Mononuclear cell (primary cell): ENCODE results near the gene HRG. TPM values are rescaled to one million over a fixed set of nuclear protein-coding genes. Genes with fewer than 3 reads are reported as not detected.
"Not testable (repeated sequence)": the region's sequence is repeated elsewhere in the genome, so short reads cannot be mapped to it uniquely, and the experiment has no call there.

Experiments used
- H3K27me3 ChIP-seq: 2 replicates; pipeline ENCODE4 v1.6.0; 2011; ENCODE audit warnings: low read length, control low read depth; ENCODE audit not compliant: insufficient read depth
- H3K4me1 ChIP-seq: 2 replicates; pipeline ENCODE4 v1.5.1; 2011; ENCODE audit warnings: mild to moderate bottlenecking, low read length, control low read depth; ENCODE audit not compliant: insufficient read depth
- H3K4me3 ChIP-seq: 2 replicates; pipeline ENCODE4 v1.5.1; 2011; ENCODE audit warnings: mild to moderate bottlenecking, low read length, moderate library complexity
- H3K9me3 ChIP-seq: 2 replicates; pipeline ENCODE4 v1.5.1; 2011; ENCODE audit warnings: low read depth, mild to moderate bottlenecking, control low read depth, low read length
- total RNA-seq: library from RNA; depleted of rRNA; stranded (reverse); fragments of >200 nt; gene quantifications from one replicate; pipeline ENCODE4 v1.2.3, GENCODE V29; 2012

HRG gene
- total RNA-seq, 1 donor: not detected

DNA sequence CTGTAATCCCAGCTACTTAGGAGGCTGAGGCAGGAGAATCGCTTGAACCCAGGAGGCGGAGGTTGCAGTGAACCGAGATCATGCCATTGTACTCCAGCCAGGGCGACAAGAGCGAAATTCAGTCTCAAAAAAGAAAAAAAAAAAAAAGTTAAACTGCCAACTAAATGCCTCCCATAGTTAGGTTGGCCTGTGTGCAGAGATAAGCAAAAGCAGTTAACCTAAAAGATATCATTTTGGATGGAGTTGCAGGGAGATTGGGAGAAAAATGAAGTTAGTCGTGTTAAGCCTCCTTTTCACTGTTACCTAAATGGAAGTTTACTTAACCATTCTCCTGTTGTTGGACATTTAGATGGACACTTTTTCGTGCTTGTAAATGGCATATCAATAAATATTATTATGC is 37.1 kb upstream of the HRG start:
- Histone ChIP-seq H3K9me3 (no peaks in the 10 kb centered on the region), H3K4me1 (no peaks in the 10 kb centered on the region), H3K4me3 (no peak overlapping the region), H3K27me3 (peaks cover 4% of the 10 kb centered on the region)

DNA sequence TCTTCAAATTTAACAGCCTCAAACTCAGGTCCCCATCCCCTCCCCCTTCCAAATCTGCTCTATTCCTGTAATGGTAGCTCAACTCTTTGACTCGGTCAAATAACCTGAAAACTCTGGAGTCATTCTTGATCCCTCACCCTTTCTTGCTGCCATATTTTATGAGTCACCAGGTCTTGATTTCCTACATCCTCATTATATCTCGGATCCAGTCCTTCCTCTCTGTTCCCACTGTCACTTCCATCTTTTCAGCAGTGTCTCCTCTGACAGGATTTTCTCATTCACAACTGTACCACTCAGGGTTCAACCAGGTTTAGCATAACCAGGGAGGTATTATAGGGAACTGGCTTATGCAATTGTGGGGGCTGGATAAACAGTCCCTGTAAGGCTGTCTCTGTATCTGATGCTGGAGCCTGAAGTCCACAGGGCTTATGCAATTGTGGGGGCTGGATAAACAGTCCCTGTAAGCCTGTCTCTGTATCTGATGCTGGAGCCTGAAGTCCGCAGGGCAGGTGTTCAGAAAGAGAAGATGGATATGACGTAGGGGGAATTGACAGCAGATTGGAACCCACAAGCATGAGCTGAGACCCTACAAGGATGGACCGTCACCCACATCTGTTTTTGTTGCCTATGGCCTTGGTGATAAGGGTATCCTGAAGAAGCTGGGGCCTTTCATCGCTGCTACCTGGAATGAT is 34.7 kb upstream of the HRG start:
- no peak overlapping the region for H3K4me3 ChIP-seq
- no peaks in the 10 kb centered on the region for H3K9me3 ChIP-seq
- H3K4me1 ChIP-seq: no peaks in the 10 kb centered on the region
- H3K27me3 ChIP-seq: peaks cover 4% of the 10 kb centered on the region

DNA sequence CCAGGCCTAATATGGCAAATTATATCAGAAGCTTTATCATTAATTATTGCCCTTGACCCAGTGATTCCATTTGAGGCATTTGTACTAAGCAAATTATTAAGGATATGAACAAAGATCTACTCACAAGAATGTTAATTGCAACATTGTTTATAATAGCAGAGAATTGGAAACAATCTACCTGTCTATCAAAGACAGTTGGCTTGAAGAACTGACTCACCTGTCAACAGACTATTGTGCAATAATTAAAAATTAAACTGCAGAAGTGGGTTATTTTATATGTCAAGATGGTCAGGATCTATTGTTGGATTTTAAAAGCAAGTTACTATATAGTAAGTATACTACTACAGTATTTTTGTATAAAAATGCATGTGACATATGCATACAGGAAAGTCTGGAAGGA is 32.3 kb upstream of the HRG start:
- Histone ChIP-seq H3K4me3 (no peak overlapping the region), H3K4me1 (no peaks in the 10 kb centered on the region), H3K27me3 (peaks cover 3% of the 10 kb centered on the region), H3K9me3 (no peaks in the 10 kb centered on the region)

DNA sequence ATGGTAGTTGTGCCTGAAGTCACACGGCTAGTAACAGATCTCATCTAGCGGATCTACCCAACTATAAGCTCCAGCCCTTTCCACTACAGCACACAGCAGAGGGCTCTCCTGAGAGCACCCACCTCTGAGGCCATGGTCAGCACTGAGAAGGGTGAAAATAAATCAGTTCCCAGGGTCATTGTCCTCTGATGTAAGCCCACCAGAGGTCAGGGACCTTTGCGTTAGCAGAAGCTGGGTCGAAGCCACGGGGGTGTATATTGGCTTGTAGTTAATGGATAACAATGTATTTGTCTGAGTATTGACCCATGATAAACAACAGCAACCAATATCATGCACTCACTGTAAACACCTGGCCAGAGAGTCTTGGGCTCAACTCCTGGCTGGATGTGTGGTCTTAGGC is 31.6 kb upstream of the HRG start:
- not testable (repeated sequence) for H3K4me1 ChIP-seq, H3K9me3 ChIP-seq, H3K27me3 ChIP-seq

DNA sequence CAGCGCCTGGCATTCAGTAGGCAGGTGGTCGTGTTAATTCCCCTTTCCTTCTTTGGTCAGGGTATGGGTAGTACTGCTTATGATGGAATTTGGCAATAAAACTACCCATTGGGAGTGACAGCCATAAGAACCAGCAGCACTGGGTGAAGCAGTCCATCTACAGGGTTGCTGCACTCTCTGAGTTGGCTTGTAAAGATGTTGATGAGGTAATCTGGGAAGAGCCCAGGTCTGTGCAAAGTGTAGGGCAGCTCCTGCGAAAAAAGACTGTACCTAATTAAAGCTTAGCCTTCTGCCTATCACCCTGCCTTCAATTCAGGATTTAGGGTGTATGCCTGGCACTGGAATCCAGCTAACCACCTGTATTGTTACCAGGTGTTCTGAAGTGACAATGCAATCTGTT is 30.3 kb upstream of the HRG start:
- no peaks in the 10 kb centered on the region for H3K4me1 ChIP-seq
- no peaks in the 10 kb centered on the region for H3K9me3 ChIP-seq
- H3K27me3 ChIP-seq: peaks cover 3% of the 10 kb centered on the region
- no peak overlapping the region for H3K4me3 ChIP-seq

More for the DNA sequence above, 31.6 kb upstream of the HRG start:
- H3K4me3 ChIP-seq: not testable (repeated sequence)

DNA sequence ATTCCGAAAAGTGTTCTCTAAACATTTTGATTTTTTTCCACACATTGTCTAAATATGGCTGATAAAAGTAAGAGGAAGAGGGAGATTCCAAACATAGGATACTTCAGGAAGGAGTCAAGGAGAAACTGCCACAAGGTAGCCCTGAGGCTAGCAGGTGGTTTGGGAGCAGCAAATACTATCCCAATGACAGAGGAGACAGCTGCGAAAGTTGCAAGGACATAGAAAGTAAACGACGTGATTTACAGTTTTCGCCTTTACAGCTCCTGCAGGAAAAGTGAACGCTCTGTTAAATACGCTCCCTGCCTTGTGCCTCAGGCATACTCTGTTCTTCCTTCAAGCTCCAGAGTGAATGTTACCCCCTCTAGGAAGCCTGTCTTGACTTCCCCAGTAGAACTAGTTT is 29.3 kb upstream of the HRG start:
- Histone ChIP-seq H3K4me3 (no peak overlapping the region), H3K27me3 (peaks cover 6% of the 10 kb centered on the region), H3K9me3 (no peaks in the 10 kb centered on the region), H3K4me1 (no peaks in the 10 kb centered on the region)

DNA sequence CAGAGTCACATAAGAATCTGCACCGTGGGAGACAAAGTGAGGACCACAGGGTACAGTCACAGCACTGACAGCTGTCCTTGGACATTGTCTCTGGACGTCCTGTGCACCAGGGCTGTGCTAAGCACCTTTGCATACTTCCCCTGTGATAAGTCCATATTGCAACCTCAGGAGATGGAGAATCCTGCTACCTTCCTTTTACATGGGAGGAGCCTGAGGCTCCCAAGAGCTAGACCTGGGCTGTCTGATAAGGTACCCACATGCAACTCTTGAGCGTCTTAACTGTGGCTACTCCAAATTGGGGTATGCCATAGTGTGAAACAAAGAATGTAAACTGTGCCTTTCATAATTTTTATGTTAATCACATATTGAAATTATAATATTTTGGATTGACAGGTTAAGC is 28.1 kb upstream of the HRG start:
- H3K4me3 ChIP-seq: no peak overlapping the region
- H3K4me1 ChIP-seq: no peaks in the 10 kb centered on the region
- H3K27me3 ChIP-seq: peaks cover 6% of the 10 kb centered on the region
- no peaks in the 10 kb centered on the region for H3K9me3 ChIP-seq

DNA sequence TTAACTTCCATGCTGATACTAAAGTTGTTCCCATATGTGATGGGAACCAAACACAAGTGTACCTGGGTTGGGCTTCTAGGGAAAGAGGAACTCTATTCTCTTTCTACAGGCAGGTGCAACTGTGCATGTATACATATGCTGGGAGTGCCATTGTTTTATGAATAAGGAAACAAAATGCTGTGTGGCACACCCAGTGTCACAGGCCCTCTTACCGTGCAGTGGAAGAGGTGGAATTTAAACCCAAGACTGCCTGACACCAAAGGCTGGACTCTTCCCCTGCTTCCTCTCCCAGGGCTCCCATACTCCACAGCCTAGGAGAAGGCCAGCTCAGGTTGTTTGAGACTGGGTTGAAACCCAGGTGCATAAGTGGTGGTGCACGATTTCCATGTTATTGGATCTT is 27.6 kb upstream of the HRG start:
- peaks cover 6% of the 10 kb centered on the region for H3K27me3 ChIP-seq
- H3K4me1 ChIP-seq: no peaks in the 10 kb centered on the region
- H3K4me3 ChIP-seq: no peak overlapping the region
- H3K9me3 ChIP-seq: no peaks in the 10 kb centered on the region

DNA sequence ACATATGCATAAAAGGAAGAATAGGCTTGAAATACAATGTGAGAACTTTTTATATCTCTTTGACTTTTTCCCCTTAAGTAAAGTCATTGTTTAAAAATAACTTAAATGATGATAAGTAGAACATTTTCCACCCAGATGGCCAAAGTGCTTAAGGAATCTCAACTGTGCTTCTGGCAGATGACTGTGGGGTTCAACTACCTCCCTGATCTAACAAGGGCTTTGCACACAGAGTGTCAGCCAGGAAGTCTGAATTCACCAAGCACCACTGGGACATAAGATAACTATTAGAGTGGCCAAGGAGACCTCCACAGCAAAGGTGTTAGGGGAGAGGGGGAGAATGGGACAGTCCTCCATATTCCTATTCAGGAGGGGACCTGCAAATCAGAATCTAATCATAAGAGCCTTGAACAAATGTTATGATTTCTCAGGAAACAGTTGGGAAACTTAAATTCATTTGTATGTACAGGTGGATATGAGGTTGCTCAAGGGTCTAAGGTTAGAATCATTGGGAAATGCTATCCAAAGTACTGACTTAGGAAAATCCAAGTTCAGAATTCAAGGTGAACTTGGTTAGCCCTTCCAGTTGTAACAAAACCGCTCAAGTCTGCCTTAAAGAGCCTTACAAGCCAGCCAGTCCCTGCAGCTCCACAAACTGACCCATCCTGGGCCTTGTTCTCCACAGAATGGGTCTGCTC is 25.9 kb upstream of the HRG start, which contains the start of gene FETUB:
Gene FETUB, plus strand, starts transcription at position 622 of the 695 bp plus-strand sequence. Its CDS starts 62 bp downstream, at position 684.
- Histone ChIP-seq H3K27me3 (peaks cover 6% of the 10 kb centered on the region), H3K4me3 (no peak within 1 kb of the TSS), H3K9me3 (no peaks in the 10 kb centered on the region), H3K4me1 (no peaks in the 10 kb centered on the region)

DNA sequence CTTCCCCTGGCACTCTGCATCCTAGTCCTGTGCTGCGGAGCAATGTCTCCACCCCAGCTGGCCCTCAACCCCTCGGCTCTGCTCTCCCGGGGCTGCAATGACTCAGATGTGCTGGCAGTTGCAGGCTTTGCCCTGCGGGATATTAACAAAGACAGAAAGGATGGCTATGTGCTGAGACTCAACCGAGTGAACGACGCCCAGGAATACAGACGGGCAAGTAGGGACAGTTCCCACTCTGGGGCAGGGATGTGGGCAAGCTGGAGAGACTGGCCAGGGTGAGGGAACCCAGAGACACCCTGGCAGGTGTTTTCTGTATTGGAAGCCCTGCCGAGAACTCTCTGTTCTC is 25.4 kb upstream of the HRG start:
- H3K9me3 ChIP-seq: no peaks in the 10 kb centered on the region
- H3K4me3 ChIP-seq: no peak overlapping the region
- H3K27me3 ChIP-seq: peaks cover 6% of the 10 kb centered on the region
- no peaks in the 10 kb centered on the region for H3K4me1 ChIP-seq

DNA sequence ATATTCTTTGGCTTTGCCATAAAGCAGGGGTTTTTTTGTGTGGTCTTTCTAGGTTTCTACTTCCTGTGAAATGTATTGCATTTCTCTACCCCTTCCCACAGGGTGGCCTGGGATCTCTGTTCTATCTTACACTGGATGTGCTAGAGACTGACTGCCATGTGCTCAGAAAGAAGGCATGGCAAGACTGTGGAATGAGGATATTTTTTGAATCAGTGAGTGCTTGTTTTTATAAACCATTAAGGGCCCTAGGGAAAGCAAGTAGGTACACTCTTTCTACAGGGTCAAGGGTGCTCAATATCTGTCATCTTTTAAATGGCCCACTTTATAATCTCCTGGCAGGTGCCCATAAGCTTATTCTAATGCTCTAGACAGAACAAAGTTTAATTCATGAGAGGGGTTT is 24.9 kb upstream of the HRG start:
- Histone ChIP-seq H3K4me3 (no peak overlapping the region), H3K4me1 (no peaks in the 10 kb centered on the region), H3K27me3 (peaks cover 6% of the 10 kb centered on the region), H3K9me3 (no peaks in the 10 kb centered on the region)

DNA sequence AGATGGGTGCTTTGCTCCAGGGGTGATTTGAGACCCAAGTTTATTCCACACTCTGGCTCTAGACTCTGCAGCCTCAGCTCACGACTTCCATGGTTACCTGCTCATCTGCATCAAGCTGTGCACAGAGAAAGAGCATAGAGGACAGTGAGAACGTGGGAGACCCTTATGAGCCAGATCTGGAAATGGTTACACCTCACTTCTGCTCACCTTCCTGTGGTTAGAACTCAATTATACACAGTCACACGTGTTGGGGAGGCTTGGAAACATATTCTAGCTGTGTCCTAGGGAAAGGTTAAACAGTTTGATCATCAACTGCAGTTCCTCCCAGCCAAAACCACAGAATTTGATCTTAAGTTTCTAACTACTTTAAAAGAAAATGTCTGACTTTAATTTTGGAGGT is 23.8 kb upstream of the HRG start:
- H3K4me1 ChIP-seq: no peaks in the 10 kb centered on the region
- H3K27me3 ChIP-seq: peaks cover 6% of the 10 kb centered on the region
- H3K4me3 ChIP-seq: no peak overlapping the region
- H3K9me3 ChIP-seq: no peaks in the 10 kb centered on the region

DNA sequence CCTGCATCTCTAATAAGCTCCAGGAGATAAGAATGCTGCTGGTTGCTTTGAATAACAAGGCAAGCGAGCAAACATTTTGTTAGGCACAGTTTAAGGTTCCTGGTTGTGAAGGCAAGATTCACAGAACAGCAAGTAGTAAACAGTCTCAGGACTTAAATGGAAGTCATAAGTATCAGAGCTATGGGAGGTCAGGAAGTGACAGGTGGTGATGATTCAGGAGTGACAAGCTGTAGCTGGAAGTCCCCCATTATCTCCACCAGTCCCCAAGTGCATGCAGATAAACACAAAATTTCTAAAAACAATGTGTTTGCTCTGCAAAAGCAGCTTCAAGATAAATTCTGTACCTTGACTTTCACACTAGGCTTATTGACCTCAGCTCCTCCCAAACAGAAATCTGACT is 22.3 kb upstream of the HRG start:
- no peaks in the 10 kb centered on the region for H3K4me1 ChIP-seq
- H3K4me3 ChIP-seq: no peak overlapping the region
- peaks cover 3% of the 10 kb centered on the region for H3K27me3 ChIP-seq
- H3K9me3 ChIP-seq: no peaks in the 10 kb centered on the region

DNA sequence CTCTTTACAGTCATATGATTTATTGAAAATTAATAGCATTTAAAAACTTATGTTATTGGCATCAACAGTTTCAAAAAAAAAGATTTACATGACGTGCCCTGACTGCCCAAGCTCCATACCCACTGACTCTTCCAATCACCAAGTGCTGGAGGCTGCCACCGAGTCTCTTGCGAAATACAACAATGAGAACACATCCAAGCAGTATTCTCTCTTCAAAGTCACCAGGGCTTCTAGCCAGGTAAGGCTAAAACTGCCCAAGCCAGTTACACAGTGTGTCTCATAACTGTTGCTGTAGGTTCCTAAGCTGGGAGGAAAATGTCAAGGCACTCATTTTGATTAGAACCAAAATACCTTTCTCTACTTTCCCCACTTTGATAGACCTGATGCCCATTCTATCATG is 21.1 kb upstream of the HRG start:
- no peaks in the 10 kb centered on the region for H3K4me1 ChIP-seq
- H3K27me3 ChIP-seq: peaks cover 3% of the 10 kb centered on the region
- H3K4me3 ChIP-seq: no peak overlapping the region
- H3K9me3 ChIP-seq: no peaks in the 10 kb centered on the region

DNA sequence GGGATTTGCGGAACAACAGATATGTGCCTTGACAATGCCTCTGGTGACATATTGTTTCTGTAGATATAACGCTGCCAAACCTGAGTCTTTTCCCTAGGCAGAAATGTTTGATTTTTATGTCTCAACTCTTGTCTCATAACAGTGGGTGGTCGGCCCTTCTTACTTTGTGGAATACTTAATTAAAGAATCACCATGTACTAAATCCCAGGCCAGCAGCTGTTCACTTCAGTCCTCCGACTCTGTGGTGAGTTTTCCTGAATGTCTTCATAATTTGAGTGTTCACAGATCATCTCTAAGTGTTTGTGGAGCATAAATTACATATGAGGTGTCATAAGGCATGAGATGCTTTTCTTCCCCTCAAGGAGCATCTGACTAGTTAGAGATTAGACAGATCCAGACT is 19.7 kb upstream of the HRG start:
- no peaks in the 10 kb centered on the region for H3K9me3 ChIP-seq
- no peaks in the 10 kb centered on the region for H3K4me1 ChIP-seq
- H3K27me3 ChIP-seq: peaks cover 2% of the 10 kb centered on the region
- H3K4me3 ChIP-seq: no peak overlapping the region

DNA sequence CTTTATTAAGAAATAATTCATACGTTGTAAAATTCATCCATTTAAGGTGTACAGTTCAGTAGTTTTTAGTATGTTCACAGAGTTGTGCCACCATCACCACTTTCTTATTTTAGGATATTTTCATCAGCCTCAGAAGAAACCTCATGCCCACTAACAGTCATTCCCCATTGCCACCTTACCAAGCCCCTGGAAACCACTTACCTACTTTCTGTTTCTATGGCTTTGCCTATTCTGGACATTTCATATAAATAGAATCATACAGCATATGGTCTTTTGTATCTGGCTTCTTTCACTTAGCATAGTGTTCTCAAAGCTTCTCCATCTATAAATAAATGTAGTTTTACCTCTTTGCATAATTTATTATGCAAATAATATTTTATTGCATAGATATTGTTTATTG is 19.0 kb upstream of the HRG start:
- H3K4me1 ChIP-seq: no peaks in the 10 kb centered on the region
- no peaks in the 10 kb centered on the region for H3K9me3 ChIP-seq
- no peak overlapping the region for H3K4me3 ChIP-seq
- H3K27me3 ChIP-seq: no peaks in the 10 kb centered on the region
